Measurements from ENCODE around the gene C16orf89.
"Not testable (repeated sequence)": the region's sequence is repeated elsewhere in the genome, so short reads cannot be mapped to it uniquely, and the experiment has no call there.

Gene C16orf89

DNA sequence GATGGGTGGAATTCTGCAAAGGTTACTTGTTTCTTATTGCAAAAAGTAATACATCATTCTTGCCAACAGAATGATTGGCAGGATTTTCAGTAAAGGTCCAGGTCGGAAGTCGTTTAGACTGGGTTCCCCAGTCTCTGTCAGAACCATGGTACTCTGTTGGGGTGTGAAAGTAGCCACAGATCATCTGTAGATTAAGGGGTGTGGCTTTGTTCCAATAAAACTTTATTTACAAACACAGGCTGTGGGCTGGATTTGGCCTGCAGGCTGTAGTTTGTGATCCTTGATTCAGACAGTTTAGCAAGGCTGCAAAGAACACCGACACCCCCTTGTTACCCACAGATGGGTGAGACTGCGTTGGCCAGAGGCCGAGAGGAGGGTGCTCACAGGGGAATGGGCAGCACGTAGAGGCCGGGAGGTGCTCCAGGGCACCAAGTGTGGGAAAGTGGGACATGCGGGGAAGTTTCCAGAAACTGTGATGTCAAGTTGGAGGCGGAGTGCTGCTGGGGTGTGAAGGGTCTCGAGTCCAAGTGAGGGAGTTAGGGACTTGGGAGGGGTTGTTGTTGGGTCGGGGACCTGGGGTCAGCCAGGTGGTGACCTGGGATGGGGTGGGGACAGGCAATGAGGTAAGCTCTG, 18.5 kb upstream of the C16orf89 start:
- not testable (repeated sequence) for DNase-seq

DNA sequence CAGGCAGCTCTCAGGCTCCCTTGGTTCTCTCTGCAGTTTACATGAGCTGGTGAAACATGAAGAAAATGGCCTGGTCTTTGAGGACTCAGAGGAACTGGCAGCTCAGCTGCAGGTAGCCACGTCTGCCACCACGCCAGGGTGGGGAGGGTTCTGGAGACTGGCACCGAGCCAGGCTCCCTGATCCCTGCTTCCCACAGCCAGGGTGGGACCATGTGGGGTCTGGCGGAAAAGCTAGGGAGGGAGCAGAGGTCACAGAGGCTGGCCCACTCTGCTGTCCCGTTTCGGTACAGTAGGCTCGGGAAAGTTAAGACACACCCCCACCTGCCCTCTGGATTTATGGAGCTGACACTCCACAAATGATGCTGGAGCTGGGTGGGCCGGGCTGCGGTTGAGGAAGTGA, 17.9 kb upstream of the C16orf89 start:
- DNase-seq: not testable (repeated sequence)

DNA sequence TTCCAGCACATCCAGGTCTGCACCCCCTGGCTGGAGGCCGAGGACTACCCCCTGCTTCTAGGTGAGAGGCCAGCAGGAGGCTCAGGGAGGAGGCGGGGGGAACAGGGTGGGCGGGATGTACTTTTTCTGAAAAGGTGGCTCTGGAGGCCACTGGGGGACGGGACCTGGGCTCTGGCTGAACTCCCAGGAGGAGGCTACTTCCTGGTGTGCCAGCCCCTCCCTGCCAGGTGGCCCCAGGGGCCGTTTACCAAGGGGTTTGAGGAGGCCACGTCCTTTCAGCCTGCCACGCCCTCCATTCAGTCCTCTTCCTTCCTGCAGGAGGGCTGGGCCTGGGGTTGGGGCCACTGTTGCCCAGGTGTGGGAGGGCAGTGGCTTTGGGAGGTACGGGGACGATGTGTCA, 15.2 kb upstream of the C16orf89 start:
- not testable (repeated sequence) for DNase-seq

DNA sequence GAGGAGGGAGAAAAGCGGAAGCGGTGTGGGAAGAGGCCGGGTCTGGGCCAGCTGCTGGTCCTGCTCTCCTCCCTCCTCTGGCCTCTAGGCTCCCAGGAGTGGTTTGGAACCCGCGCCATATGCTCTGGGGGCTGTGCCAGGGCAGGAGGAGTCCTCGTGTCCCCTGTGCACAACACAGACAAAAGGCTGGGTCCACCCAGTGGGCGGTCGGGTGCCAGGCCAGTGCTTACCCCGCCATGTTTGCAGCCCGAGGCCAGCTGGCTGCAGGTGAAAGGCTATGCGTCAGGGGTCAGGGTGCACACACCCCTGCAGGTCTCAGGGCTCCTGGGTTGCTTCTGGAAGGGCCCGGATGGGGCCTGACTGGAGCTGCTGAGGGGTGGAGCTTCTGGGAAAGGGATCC, 14.7 kb upstream of the C16orf89 start:
- not testable (repeated sequence) for DNase-seq

DNA sequence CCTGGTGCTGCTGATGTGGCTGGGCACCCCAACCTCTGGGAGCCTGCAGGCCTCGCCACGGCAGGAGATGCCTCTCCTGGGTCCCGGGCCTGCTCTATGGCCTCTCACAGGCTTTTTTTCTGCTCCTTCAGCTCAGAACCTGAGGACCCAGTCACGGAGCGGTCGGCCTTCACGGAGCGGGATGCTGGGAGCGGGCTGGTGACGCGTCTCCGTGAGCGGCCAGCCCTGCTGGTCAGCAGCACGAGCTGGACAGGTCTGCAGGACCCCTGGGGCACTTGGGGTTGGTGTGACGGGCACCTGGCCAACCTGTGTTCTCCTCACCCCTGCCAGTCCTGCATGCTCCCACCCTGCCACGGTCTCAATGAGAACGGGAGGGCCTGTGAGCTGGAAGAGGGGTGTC, 12.9 kb upstream of the C16orf89 start:
- no peak for DNase-seq

DNA sequence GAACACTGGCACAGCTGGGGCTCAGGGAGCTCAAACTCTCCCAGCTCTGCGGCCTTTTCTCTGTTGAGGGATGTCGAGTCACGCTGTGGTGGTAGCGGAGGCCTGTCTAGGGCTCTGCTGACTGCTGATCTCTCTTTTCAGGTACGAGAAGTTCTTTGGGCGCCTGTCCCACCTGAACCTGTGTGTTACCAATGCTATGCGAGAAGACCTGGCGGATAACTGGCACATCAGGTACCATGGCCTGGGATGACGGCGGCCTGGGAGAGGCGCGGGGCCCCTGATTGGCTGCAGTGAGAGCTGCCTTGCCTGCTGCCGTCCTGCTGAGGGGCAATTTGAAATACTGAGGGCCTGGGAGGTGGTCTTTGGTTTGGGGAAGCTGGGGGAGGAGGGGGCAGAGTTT, 11.5 kb upstream of the C16orf89 start:
- DNase-seq: no peak

DNA sequence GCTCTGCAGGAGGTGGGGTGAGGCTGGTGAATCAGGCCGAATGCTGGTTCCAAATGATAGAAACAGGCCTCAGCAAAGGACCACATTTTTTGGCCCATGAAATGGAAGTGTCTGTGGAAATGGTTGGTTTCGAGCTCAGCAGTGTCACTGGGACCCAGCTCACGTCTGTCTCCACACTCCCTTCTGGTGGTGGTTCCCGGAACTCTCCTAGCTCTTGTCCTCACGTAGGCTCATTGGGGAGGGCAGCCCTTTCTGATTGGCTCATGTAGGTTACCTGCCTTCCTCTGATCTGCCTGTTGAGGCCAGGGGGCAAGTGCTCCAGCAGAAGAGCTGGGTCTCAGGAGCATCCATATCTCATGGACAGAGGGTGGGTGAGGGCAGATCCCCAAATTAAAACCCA, 9.9 kb upstream of the C16orf89 start:
- no peak for DNase-seq

DNA sequence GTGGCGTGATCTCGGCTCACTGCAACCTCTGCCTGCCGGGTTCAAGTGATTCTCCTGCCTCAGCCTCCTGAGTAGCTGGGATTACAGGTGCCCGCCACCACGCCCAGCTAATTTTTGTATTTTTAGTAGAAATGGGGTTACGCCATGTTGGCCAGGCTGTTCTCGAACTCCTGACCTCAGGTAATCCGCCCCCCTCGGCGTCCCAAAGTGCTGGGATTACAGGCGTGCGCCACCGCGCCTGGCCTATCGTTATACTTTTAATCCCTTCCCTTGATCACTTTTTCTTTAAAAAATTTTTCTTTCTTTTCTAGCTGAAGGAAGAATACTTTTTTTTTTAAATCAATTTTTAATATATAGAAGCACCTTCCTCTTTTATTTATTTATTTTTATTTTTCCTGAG, 8.0 kb upstream of the C16orf89 start:
- not testable (repeated sequence) for DNase-seq

DNA sequence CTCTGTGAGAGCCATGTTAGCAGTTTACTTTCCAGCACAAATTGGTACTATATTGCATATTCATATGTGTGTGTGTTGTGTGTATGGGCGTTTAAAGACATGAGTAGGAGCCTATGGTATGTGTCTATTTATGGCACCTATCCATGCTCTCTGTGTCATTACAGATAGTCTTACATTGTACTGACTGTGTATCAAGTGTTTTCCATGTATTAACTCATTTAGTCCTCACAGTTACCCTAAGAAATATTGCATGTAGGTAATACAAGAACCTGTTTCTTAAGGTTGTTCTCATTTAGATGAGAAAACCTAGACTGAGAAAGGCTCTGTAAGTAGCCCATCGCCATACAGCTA, 7.5 kb upstream of the C16orf89 start:
- no peak for DNase-seq

DNA sequence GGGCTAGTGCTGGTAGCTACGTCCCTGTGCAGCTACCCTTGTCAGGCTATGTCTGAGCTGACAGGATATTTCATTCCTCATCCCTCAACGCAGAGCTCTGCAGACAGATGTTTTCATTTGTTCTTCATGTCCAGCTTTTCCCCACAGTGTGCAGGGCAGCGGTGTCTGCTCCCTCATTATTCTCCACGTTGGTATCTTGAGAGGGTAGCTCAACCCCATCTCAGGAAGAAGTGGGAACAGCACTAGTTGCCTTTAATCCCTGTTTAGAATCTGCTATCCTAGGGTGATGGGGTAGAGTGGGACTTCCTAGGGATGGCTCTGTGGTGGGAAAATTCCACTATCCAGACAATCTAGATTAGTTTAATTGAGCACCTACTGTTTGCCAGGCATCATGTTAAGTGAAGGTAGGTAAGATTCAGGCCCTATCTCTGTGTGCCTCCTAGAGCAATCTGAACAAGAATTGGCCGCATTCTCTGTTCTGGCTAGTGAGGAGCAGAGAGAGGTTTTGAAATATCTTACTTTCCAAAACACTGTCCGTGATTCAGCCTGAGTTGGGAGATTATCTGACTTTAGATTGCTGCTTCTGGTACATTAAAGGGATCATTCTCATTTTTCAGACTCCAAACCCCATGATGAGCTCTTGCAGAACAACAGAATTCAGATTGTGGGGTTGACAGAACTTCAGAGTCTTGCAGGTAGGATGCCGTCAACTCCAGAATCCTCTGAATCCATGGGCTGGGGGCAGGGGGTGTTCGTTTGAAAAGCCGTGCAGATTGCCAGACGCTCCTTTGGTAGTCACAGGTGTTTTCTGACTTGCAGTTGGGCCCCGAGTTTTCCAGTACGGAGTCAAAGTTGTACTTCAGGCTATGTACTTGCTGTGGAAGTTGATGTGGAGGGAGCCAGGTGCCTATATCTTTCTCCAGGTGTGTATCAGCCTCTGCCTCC, 6.8 kb upstream of the C16orf89 start:
- DNase-seq: no peak

DNA sequence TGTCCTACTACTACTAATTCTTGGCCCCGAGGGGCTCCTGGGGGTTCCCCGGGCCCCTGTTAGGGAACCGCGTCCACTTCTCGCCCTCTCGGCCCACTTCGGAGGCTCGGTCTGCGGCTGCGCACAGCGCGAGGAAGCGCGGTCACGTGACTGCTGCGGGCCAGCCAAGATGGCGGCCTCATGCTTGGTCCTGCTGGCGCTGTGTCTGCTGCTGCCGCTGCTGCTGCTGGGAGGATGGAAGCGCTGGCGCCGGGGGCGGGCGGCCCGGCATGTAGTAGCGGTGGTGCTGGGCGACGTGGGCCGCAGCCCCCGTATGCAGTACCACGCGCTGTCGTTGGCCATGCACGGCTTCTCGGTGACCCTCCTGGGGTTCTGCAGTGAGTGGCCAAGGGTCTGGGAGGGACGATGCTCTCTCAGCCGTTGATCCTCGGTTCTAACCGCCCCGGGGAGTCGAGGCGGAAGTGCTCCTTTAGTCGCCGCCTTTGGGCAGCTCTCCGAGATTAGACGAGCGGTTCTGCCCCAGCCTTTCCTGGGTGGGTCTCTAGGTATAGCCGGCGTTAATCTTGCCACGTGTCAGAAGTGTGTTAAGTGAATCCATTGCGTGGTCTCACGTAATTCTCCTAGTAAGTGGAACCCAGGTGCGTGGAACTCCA, 6.1 kb upstream of the C16orf89 start, which contains the start of gene ALG1:
ALG1 (plus strand) TSS at position 163 of the 653 bp plus-strand sequence; CDS start at position 170, 7 bp downstream.
- DNase-seq: peak; percentile 91

DNA sequence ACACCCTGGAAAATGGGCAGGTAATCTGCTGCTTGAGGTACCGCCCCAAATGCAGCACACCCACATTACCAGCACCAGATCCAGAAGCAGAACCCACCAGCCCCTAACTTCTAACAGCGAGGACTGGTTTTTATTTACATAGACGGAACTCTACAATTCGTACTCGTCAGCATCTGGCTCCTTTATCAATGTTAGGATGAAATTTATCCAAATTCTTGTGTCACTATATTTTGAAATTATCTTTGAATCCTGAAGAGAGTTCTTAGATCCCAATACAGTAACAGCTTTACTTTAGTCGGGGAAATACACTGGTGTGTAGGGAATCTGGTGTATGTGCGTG, 5.6 kb upstream of the C16orf89 start:
- no peak for DNase-seq

DNA sequence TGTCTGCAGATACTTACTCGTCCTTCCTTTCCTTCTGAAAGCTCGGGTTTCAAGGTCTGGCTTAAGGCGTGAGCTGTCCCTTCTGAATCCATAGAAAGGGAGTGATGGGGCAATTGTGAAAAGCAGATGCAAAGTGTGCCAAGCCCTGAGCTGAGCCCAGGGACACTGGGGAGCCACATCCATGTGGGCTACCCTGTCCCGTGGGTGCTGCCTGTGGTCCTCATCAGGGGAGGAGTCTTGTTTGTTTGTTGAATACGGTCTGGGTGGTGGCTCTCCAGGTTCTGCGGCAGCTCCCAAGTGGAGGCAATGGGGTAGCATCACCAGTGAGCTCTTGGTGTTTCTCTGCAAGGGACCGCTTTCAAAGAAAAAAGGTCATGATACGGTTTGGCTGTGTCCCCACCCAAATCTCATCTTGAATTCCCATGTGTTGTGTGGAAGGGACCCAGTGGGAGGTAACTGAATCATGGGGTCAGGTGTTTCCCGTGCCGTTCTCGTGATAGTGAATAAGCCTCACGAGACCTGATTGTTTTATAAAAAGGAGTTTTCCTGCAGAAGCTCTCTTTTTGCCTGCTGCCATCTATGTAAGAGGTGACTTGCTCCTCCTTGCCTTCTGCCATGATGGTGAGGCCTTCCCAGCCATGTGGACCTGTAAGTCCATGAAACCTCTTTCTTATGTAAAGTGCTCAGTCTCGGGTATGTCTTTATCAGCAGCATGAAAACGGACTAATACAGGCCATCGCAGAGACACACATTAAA, 4.9 kb upstream of the C16orf89 start:
- DNase-seq: no peak

DNA sequence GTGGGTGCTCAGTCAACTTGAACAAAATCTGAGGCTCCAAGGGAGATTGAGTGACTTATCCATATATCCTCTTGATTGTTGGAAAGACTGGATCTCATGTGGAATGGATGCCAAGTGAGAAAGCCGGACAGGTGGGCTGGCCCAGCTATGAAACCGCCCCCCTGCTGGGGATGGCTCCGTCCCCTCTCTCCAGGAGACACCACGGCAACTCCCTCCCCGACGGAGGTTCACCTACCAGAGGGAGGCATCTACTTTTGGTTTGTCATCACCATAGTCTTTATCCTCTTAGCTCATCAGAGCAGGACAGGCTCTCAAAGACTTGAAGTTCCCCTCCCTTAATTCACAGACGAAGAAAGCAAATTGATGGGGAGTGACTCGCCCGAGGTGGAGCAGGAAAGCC, 4.1 kb upstream of the C16orf89 start:
- no peak for DNase-seq

DNA sequence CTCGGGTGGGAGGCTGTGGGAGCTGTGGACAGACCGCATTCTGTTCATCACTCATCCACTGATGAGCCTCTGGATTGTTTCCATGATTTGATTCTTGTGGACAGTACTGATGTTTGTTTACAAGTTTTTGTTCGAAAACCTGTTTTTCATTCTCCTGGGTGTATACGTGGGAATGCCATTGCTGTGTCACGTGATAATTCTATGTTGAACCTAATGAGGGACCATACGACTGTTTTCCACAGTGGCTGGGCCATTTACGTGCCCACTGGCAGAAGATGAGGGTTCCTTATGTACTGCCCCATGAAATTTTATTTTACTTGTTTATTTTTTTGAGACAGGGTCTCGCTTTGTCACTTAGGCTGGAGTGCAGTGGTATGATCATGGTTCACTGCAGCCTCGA, 3.3 kb upstream of the C16orf89 start:
- DNase-seq: no peak

DNA sequence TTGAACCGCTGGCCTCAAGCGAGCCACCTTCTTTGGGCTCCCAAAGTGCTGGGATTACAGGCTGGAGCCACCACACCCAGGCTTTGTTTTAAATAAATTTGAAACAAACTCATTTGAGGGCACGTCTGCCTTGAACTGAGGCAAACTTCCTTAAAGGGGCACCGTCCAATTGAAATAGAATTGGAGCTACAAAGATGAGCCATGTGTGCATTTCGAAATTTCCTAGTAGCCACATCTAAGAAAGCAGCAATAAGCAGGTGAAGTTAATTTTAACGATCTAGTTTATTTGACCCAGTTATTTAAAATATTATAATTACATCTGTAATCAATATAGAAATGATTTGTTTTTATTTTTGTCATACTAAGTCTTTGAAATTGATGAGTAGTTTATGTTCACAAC, 755 bp upstream of the C16orf89 start:
- DNase-seq: no peak

DNA sequence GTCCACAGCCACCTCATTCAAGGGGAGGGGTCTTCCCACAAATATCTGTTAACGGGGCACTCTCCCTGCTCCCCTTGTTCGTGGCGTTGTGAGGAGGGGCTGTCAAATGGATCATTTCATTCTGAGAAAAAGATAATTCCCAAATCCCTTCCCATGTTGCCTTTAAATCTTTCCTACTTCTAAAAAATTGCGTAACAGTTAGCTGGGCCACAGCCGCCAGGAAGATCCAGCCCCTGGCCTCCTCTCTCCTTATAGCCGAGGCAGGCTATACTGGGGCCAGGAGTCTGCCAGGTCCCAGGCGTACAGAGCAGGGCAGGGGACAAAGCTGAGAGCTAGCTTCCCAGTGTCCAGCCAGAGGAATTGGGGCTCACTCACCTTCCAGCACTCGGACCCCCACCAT, 430 bp downstream of the C16orf89 start:
- no peak for DNase-seq

DNA sequence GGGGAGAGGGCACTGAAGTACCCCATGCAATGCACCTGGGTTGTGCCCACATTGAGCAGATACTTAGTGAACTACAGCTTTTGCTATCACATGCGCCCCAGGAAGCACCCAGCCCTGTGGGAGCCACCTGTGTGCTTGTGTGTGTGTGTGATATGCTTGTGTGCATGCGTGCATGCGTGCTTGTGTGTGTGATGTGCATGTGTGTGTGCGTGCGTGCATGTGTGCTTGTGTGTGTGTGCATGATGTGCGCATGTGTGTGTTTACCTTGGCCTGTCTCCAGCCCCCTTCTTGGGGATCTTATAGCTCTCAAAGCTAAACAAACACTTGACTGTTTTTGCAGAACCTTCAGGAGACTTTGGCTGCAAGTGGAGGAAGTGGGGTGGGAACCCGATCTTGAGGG, 841 bp downstream of the C16orf89 start:
- no peak for DNase-seq

DNA sequence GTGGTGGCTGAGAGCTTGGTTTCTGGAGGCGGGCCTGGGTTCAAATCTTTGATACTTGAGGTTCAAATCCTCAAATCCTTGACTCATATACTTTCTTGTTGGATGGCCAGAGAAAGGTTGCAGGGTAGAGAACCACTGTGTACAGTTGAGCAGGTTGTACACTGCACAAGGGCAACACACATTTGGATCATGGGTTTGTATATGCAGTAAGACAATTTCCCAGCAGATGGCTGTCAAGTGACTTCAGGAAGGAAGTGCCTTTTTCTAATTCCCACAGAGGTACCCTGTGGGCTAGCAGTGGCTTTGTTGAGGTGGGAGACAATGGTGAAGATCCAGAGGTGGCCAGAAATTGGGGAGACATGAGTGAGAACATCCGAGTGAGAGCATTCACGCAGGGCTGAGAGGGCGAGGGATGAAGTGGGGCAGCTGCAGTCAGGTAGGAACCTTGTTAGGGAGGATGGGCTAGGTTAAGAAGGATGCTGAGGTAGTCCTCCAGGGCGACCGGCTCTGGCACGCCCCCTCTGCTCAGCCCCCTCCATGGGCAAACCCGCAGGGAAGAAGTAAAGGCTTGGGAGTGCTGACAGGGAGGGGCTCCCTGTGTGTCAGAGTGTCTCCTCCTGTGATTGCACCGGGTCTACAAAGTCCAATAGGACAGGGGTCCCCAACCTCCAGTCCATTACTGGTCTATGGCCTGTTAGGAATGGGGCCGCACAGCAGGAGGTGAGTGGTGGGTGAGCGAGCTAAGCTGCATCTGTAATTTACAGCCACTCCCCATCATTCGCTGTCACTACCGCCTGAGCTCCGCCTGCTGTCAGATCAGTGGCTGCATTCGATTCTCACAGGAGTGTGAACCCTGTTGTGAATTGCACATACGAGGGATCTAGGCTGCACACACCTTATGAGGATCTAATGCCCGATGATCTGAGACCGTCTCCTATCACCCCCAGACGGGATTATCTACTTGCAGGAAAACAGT, 2.7 kb downstream of the C16orf89 start:
- no peak for DNase-seq

DNA sequence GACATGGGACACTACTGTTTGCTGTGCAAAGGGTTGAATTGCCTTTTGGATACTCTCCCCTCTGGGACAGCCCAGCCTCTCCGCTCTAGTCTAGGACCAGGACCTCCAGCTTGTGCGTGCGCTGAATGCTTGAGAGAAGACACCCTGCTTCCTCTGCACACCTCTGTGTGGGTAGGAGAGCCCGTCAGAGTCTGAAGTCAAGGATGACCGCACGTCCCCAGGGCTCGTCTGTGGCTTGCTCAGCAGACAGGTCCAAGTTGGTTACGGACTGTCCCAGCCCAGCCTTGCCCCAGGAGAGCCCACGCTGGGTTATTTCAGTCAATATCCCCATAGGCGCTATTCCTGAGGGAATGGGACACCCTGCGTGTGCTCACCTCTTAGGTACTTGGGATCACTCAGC, 3.7 kb downstream of the C16orf89 start:
- DNase-seq: no peak

DNA sequence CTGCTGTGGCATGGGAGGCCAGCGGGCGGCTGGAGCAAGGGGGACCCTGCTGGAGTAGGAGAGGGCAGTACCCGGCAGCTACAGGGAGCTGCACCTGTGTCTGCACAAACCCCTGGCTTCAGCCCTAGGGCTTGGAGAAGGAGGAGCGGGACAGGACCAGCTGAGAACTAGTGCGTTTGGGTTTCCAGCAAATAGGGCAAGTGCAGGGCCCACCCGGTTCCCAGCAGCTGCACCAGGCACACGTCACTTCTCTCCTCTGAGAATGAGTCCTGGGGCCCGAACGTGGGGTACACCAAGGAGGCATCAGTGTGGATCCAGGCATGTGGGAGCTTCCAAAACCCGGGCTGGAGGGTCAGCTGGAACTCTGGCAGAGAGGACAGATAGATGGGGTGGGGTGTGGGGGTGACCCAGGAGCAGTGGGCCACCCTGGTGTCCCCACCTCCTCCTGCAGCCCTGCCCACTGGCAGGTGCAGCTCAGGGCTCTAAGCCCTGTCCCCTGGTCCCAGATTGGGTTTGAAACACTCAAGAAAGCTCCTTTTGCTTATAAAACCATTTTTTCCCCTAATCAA, 5.6 kb downstream of the C16orf89 start:
- DNase-seq: no peak

Measured in CD4-positive, alpha-beta T cell treated with Interleukin-1 beta for 1 hour (primary cell).